ENCODE results near the gene NIT1. TPM values are rescaled to one million over a fixed set of nuclear protein-coding genes. Genes with fewer than 3 reads are reported as not detected.

Gene NIT1
- total and polyA plus RNA-seq, 12 donors, result 72.2 to 147 (median 103) TPM

DNA sequence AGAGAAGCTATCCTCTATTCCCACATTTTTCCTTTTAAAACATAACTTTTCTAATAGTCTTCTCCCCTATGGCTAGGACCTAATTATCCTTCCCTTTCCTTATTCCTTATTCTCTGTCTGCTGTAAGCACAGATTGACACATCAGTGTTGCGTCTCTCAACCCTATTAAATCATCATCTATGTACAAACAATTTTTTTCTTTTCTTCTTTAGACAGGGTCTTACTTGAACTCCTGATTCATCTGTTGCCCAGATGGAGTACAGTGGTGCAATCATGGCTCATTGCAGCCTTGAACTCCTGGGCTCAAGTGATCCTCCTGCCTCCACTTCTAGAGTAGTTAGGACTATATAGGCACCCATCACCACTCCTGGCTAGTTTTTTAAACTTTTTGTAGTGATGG is 11.5 kb upstream of the NIT1 start:
- TF ChIP-seq POLR2A (IDR thresholded peaks at IDR 0.05), result no peak
- TF ChIP-seq, protein P1, sequence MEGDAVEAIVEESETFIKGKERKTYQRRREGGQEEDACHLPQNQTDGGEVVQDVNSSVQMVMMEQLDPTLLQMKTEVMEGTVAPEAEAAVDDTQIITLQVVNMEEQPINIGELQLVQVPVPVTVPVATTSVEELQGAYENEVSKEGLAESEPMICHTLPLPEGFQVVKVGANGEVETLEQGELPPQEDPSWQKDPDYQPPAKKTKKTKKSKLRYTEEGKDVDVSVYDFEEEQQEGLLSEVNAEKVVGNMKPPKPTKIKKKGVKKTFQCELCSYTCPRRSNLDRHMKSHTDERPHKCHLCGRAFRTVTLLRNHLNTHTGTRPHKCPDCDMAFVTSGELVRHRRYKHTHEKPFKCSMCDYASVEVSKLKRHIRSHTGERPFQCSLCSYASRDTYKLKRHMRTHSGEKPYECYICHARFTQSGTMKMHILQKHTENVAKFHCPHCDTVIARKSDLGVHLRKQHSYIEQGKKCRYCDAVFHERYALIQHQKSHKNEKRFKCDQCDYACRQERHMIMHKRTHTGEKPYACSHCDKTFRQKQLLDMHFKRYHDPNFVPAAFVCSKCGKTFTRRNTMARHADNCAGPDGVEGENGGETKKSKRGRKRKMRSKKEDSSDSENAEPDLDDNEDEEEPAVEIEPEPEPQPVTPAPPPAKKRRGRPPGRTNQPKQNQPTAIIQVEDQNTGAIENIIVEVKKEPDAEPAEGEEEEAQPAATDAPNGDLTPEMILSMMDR (IDR thresholded peaks at IDR 0.05), result no peak
- intact Hi-C loops (cut with DNase I), result no loop called here
- H3K9me3 ChIP-seq (replicated peaks in 1 of 3), result no peaks in the 10 kb centered on the region
- DNase-seq, result no peak
- peaks cover 0 to 5% of the 10 kb centered on the region in 2 donors for H3K4me1 ChIP-seq (replicated peaks in 1 of 2)
- peaks cover 0 to 5% of the 10 kb centered on the region in 2 donors for H3K36me3 ChIP-seq (replicated peaks in 1 of 2)
- H3K27ac ChIP-seq, result no peak overlapping the region
- WGBS, 4 donors, result 50 to 68% (median 54%) methylated on average over 1 of the region's 1 CpG
- H3K4me3 ChIP-seq, result no peak overlapping the region
- no peaks in the 10 kb centered on the region for H3K27me3 ChIP-seq

DNA sequence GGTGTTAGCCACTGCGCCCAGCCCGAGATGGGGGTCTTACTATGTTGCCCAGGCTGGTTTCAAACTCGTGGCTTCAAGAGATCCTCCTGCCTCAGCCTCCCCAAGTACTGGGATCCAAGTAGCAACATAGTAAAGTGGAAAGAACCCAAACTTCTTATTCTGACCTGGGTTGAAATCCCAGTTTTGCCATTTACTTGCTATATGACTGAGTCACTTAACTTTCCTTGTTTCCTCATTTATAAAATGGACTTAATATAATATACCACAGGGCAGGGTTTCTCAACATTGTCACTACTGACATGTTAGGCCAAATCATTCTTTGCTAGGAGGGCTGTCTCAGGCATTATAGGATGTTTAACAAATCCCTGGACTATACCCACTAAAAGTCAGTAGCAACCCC is 6.8 kb upstream of the NIT1 start:
- TF ChIP-seq POLR2A (IDR thresholded peaks at IDR 0.05), result no peak
- TF ChIP-seq, protein P1 (IDR thresholded peaks at IDR 0.05), result no peak
- Histone ChIP-seq H3K4me1 (replicated peaks in 1 of 2) (peaks cover 2 to 36% of the 10 kb centered on the region in 2 donors), H3K36me3 (replicated peaks in 1 of 2) (no peaks in the 10 kb centered on the region), H3K9me3 (replicated peaks in 1 of 3) (no peaks in the 10 kb centered on the region), H3K27ac (no peak overlapping the region), H3K4me3 (no peak overlapping the region), H3K27me3 (no peaks in the 10 kb centered on the region)
- intact Hi-C loops (cut with DNase I), result no loop called here
- 93 to 100% (median 98%) methylated on average over 1 to 3 of the region's 3 CpGs for WGBS, 4 donors
- no peak for DNase-seq

DNA sequence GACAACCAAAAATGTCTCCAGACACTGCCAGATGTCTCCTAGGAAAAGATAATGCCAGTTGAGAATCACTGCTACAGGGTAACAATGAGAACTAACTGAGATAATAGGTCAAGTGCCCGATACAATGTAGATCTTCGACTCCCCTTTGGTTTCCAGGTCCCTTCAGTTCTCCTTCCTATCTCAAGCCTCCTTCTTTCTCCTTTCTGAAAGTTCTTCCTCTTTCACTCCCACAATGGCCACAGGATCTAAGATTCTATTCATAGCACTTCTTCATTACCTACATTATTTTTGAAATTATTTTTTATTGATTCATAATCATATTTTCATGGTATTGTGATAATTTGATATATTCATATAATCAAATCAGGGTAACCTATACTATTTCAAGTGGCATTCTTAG is 6.4 kb upstream of the NIT1 start:
- TF ChIP-seq POLR2A (IDR thresholded peaks at IDR 0.05), result no peak
- TF ChIP-seq, protein P1 (IDR thresholded peaks at IDR 0.05), result no peak
- H3K27ac ChIP-seq, result no peak overlapping the region
- H3K27me3 ChIP-seq, result no peaks in the 10 kb centered on the region
- H3K36me3 ChIP-seq (replicated peaks in 1 of 2), result no peaks in the 10 kb centered on the region
- H3K4me1 ChIP-seq (replicated peaks in 1 of 2), result peaks cover 6 to 37% of the 10 kb centered on the region in 2 donors
- intact Hi-C loops (cut with DNase I), result no loop called here
- H3K9me3 ChIP-seq (replicated peaks in 1 of 3), result no peaks in the 10 kb centered on the region
- 75 to 83% (median 78%) methylated on average over 2 of the region's 2 CpGs for WGBS, 4 donors
- H3K4me3 ChIP-seq, result no peak overlapping the region
- DNase-seq, result no peak

DNA sequence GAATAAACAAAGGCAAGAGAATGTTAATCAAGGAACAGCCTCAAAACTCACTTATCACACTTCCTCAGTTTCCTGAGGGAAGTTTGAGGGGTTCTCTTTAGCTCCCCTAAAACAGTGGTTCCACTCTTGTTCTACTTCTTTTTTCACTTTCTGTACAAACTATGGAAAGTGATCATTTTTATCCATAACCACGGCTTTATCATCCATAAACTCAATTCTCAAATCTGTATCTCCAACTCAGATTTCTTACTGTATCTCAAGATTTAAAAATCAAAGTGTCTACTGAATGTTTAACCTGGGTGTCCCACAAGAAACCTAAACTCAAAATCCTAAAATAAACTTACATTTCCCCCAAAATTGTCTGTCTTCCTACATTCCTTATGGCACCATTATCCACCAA is 4.0 kb upstream of the NIT1 start:
- no peak for DNase-seq
- intact Hi-C loops (cut with DNase I), result no loop called here
- H3K36me3 ChIP-seq (replicated peaks in 1 of 2), result no peaks in the 10 kb centered on the region
- H3K27ac ChIP-seq, result no peak overlapping the region
- no peak overlapping the region for H3K4me3 ChIP-seq
- WGBS, 4 donors, result 71 to 84% (median 77%) methylated on average over 1 of the region's 1 CpG
- no peaks in the 10 kb centered on the region for H3K9me3 ChIP-seq (replicated peaks in 1 of 3)
- H3K27me3 ChIP-seq, result no peaks in the 10 kb centered on the region
- H3K4me1 ChIP-seq (replicated peaks in 1 of 2), result peaks cover 14 to 48% of the 10 kb centered on the region in 2 donors
- TF ChIP-seq POLR2A (IDR thresholded peaks at IDR 0.05), result no peak
- TF ChIP-seq, protein P1 (IDR thresholded peaks at IDR 0.05), result no peak

Measured in adrenal gland (tissue), 12 donors.